HT1080 (cell line): ENCODE data around the gene FNDC3B. TPM values are rescaled to one million over a fixed set of nuclear protein-coding genes. Genes with fewer than 3 reads are reported as not detected.
"Not testable (repeated sequence)": the region's sequence is repeated elsewhere in the genome, so short reads cannot be mapped to it uniquely, and the experiment has no call there.

Experiments
- DNase-seq: peaks from one replicate; pipeline ENCODE4 v3.0.0-alpha.2; 2015; ENCODE audit warnings: low read depth
- total RNA-seq: library from RNA; depleted of rRNA; stranded (reverse); fragments of >200 nt; shearing (Covaris generic); gene quantifications from 2 replicates; pipeline ENCODE4 v1.2.3, GENCODE V29; 2014

Gene FNDC3B
- total RNA-seq, 1 experiment from 2014 or later, result 63.7 TPM

GRCh38 chr3:172093581-172094443 is 54.4 kb downstream of the FNDC3B start:
- DNase-seq, result not testable (repeated sequence)

GRCh38 chr3:172094621-172095557 is 55.5 kb downstream of the FNDC3B start:
- DNase-seq, result peak; percentile 32

- DNase-seq, result peak; percentile 46
Observed at GRCh38 chr3:172096881-172097420, 57.6 kb downstream of the FNDC3B start.

- DNase-seq, result no peak
Observed at GRCh38 chr3:172097585-172097984, 58.2 kb downstream of the FNDC3B start.

- DNase-seq, result no peak
Observed at GRCh38 chr3:172098698-172099494, 59.5 kb downstream of the FNDC3B start.

- DNase-seq, result no peak
Observed at GRCh38 chr3:172099495-172099808, 60.1 kb downstream of the FNDC3B start.

- DNase-seq, result no peak
Observed at GRCh38 chr3:172100482-172100881, 61.1 kb downstream of the FNDC3B start.

GRCh38 chr3:172101107-172101506 is 61.7 kb downstream of the FNDC3B start:
- DNase-seq, result no peak

GRCh38 chr3:172102123-172102882 is 62.9 kb downstream of the FNDC3B start:
- no peak for DNase-seq

- no peak for DNase-seq
Observed at GRCh38 chr3:172102883-172103310, 63.5 kb downstream of the FNDC3B start.

- DNase-seq, result no peak
Observed at GRCh38 chr3:172103724-172104123, 64.3 kb downstream of the FNDC3B start.

- DNase-seq, result no peak
Observed at GRCh38 chr3:172104471-172105072, 65.2 kb downstream of the FNDC3B start.

- DNase-seq, result no peak
Observed at GRCh38 chr3:172106037-172106954, 66.9 kb downstream of the FNDC3B start.

- DNase-seq, result no peak
Observed at GRCh38 chr3:172106989-172107388, 67.6 kb downstream of the FNDC3B start.

- no peak for DNase-seq
Observed at GRCh38 chr3:172107403-172107802, 68.0 kb downstream of the FNDC3B start.

GRCh38 chr3:172110127-172110779 is 70.9 kb downstream of the FNDC3B start:
- DNase-seq, result no peak

- no peak for DNase-seq
Observed at GRCh38 chr3:172111163-172111562, 71.8 kb downstream of the FNDC3B start.

GRCh38 chr3:172112078-172112733 is 72.8 kb downstream of the FNDC3B start:
- DNase-seq, result no peak
